ENCODE data around the gene OBSCN.

DNA sequence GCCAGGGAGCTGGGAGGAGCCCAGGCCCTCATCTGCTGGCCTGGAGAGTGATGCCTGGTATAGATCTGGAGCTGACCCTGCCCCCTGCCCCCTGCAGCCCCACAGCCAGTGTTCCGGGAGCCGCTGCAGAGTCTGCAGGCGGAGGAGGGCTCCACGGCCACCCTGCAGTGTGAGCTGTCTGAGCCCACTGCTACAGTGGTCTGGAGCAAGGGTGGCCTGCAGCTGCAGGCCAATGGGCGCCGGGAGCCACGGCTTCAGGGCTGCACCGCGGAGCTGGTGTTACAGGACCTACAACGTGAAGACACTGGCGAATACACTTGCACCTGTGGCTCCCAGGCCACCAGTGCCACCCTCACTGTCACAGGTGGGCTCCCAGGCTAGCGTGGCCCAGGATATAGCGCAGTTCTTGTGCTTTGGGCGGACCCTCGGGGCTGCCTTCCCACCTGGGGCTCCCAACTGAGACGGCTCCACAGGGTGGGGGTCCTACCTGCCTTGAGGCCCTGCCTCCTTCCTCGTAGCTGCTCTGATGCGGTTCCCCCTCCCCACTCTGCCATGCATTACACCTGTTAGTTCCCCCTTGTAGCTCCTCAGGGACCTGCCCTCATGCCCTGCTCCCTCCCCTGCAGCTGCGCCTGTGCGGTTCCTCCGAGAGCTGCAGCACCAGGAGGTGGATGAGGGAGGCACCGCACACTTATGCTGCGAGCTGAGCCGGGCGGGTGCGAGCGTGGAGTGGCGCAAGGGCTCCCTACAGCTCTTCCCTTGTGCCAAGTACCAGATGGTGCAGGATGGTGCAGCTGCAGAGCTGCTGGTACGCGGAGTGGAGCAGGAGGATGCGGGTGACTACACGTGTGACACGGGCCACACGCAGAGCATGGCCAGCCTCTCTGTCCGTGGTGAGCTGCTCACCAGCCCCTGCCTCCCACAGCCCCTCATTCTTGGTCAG is 98.7 kb downstream of the OBSCN start:
- no peak for TF ChIP-seq CTCF (IDR thresholded peaks at IDR 0.05; ENCODE audit: extremely low read depth in 1 of 2, insufficient read depth in 1 of 2, low read depth in 1 of 2, low read length in 2 of 2)
- TF ChIP-seq POLR2A (IDR thresholded peaks at IDR 0.05; ENCODE audit: low read depth, low read length), result no peak
- no peak for TF ChIP-seq FOS (IDR thresholded peaks at IDR 0.05; ENCODE audit: borderline replicate concordance, insufficient read depth, low read length)
